B cell (primary cell): ENCODE measurements around the gene CMTM5. TPM values are rescaled to one million over a fixed set of nuclear protein-coding genes. Genes with fewer than 3 reads are reported as not detected.
"Not testable (repeated sequence)": the region's sequence is repeated elsewhere in the genome, so short reads cannot be mapped to it uniquely, and the experiment has no call there.

Source experiments
- ATAC-seq: fragments of 200-7000 bp; cut with Tn5 transposase; one replicate; pipeline ENCODE4 v1.10.0; 2021; ENCODE audit warnings: low read depth, mild to moderate bottlenecking, moderate number of reproducible peaks, moderate library complexity
- CTCF ChIA-PET: fragments of 350-600 bp; sonication (Branson Sonifier 250); formaldehyde crosslinking; loops from one replicate; lab custom pipeline; 2021; ENCODE audit warnings: antibody characterized with exemption, inconsistent platforms; lab: Charles Lee
- POLR2A ChIA-PET: fragments of 350-600 bp; sonication (Branson Sonifier 250); formaldehyde crosslinking; loops from one replicate; lab custom pipeline; 2021; ENCODE audit warnings: antibody characterized with exemption; lab: Charles Lee
- DNase-seq: peaks from one replicate; pipeline ENCODE4 v3.0.0; 2013
- H2AFZ ChIP-seq: 2 replicates; pipeline ENCODE4 v1.6.1; 2012; ENCODE audit warnings: mild to moderate bottlenecking, low read depth, low read length; ENCODE audit not compliant: insufficient read depth, poor library complexity, severe bottlenecking
- H3K27ac ChIP-seq, 2 donors: 1 replicate in 1 of 2; 2 replicates in 1 of 2; pipeline ENCODE4 v1.5.1; 2012 to 2013; ENCODE audit warnings: low read length in 2 of 2, mild to moderate bottlenecking in 2 of 2, moderate library complexity in 1 of 2
- H3K27me3 ChIP-seq, 4 experiments: fragments of 200-600 bp in 1 of 4; sonication (generic) in 1 of 4; replicated peaks in 1 of 4; 1 replicate in 2 of 4; 2 replicates in 2 of 4; pipeline versions ENCODE4 v1.6.1 to v1.7.0; 2013 to 2016; ENCODE audit warnings: low read length in 3 of 4, mild to moderate bottlenecking in 2 of 4, mixed read lengths in 1 of 4, moderate library complexity in 1 of 4; ENCODE audit not compliant: insufficient read depth in 4 of 4, control insufficient read depth in 3 of 4; ENCODE audit errors: control extremely low read depth in 1 of 4
- H3K36me3 ChIP-seq, 2 experiments: replicated peaks in 1 of 2; 1 replicate in 1 of 2; 2 replicates in 1 of 2; pipeline versions ENCODE4 v1.6.1 to v1.7.1; 2013; ENCODE audit warnings: low read length in 1 of 2; ENCODE audit not compliant: insufficient read depth in 2 of 2, control insufficient read depth in 1 of 2; ENCODE audit errors: control extremely low read depth in 1 of 2, extremely low read depth in 1 of 2
- H3K4me1 ChIP-seq, 2 donors: fragments of 200-600 bp in 1 of 2; sonication (generic) in 1 of 2; 1 replicate in 1 of 2; 2 replicates in 1 of 2; pipeline versions ENCODE4 v1.5.1 to v1.6.1; 2013 to 2017; ENCODE audit warnings: low read length in 2 of 2; ENCODE audit not compliant: control insufficient read depth in 2 of 2, insufficient read depth in 2 of 2
- H3K4me2 ChIP-seq: replicated peaks from 2 replicates; pipeline ENCODE3; 2012; ENCODE audit warnings: mild to moderate bottlenecking, low read depth, low read length; ENCODE audit not compliant: poor library complexity, severe bottlenecking
- H3K4me3 ChIP-seq, 5 experiments: fragments of 200-600 bp in 1 of 5; sonication (generic) in 1 of 5; 1 replicate in 3 of 5; 2 replicates in 2 of 5; pipeline versions ENCODE4 v1.5.1 to v1.7.0; 2011 to 2016; ENCODE audit warnings: low read length in 4 of 5, mild to moderate bottlenecking in 4 of 5, low read depth in 2 of 5, control low read depth in 1 of 5, moderate library complexity in 1 of 5; ENCODE audit not compliant: insufficient read depth in 1 of 5; ENCODE audit errors: control extremely low read depth in 1 of 5, extremely low read depth in 1 of 5
- H3K79me2 ChIP-seq: fragments of 200-600 bp; sonication (generic); one replicate; pipeline ENCODE4 v1.6.0; 2016; ENCODE audit warnings: low read length; ENCODE audit not compliant: control insufficient read depth, insufficient read depth
- H3K9ac ChIP-seq: fragments of 200-600 bp; sonication (generic); 2 replicates; pipeline ENCODE4 v1.6.1; 2017; ENCODE audit warnings: mild to moderate bottlenecking, low read length, moderate library complexity
- H3K9me3 ChIP-seq, 3 donors: one replicate each; pipeline versions ENCODE4 v1.6.1 to v1.7.1; 2013; ENCODE audit warnings: low read length in 2 of 3; ENCODE audit not compliant: control insufficient read depth in 2 of 3, insufficient read depth in 1 of 3; ENCODE audit errors: control extremely low read depth in 1 of 3
- H4K20me1 ChIP-seq: 2 replicates; pipeline ENCODE4 v1.6.0; 2012; ENCODE audit warnings: mild to moderate bottlenecking, low read length; ENCODE audit not compliant: insufficient read depth, control insufficient read depth, poor library complexity, severe bottlenecking
- H3K27ac Mint-ChIP-seq: one replicate; pipeline ENCODE4 v1.8.0; 2021; ENCODE audit warnings: mixed read lengths
- H3K27me3 Mint-ChIP-seq: one replicate; pipeline ENCODE4 v1.8.0; 2021; ENCODE audit warnings: mixed read lengths
- H3K4me1 Mint-ChIP-seq: one replicate; pipeline ENCODE4 v1.8.0; 2021; ENCODE audit warnings: mixed read lengths
- H3K4me3 Mint-ChIP-seq: one replicate; pipeline ENCODE4 v1.8.0; 2021; ENCODE audit warnings: mixed read lengths
- H3K9me3 Mint-ChIP-seq: one replicate; pipeline ENCODE4 v1.8.0; 2022; ENCODE audit warnings: mixed read lengths; ENCODE audit not compliant: insufficient read depth
- EZH2 ChIP-seq: IDR thresholded peaks from 2 replicates; pipeline ENCODE4 v1.6.1; 2012; ENCODE audit warnings: borderline replicate concordance, low read depth, mild to moderate bottlenecking, moderate library complexity, low read length; ENCODE audit not compliant: insufficient read depth, poor library complexity, severe bottlenecking
- WGBS: methylation state at CpG from one replicate; pipeline ENCODE4 v1.1.5; 2013; ENCODE audit warnings: missing lambda C conversion rate; ENCODE audit not compliant: insufficient coverage; 5-methylcytosine and 5-hydroxymethylcytosine counted together
- intact Hi-C: fragments of 100-400 bp; cut with micrococcal nuclease; formaldehyde crosslinking; loops from one replicate; pipeline ENCODE4 v1.10.0; 2022
- polyA plus RNA-seq: library from polyadenylated mRNA; depleted of rRNA; stranded (reverse); fragments of >200 nt; gene quantifications from 2 replicates; pipeline ENCODE4 v1.2.3, GENCODE V29; 2012
- total RNA-seq, 2 donors: library from RNA; stranded (reverse); fragments of 120-200 nt in 1 of 2; gene quantifications; 1 replicate in 1 of 2; 2 replicates in 1 of 2; pipeline versions ENCODE4 v1.2.3 to v1.2.4, GENCODE V29; 2013 to 2022
- TF ChIP-seq, protein P1 (sequence below): fragments of 200-600 bp; IDR thresholded peaks from one replicate; pipeline ENCODE4 v1.8.0; 2022; ENCODE audit warnings: antibody characterized with exemption, mild to moderate bottlenecking

CMTM5 gene
- total and polyA plus RNA-seq, 2 donors (not counting 1 experiment from before 2014, with no cell fraction given), result 0.18 TPM; not detected in 1

GRCh38 chr14:23388996-23389395, 12.2 kb downstream of the CMTM5 start:
- no peak overlapping the region for H3K4me2 ChIP-seq
- H3K36me3 ChIP-seq, result no peaks in the 10 kb centered on the region
- H3K4me1 ChIP-seq, result no peaks in the 10 kb centered on the region
- no peak overlapping the region for H3K4me3 ChIP-seq
- H4K20me1 ChIP-seq, result no peaks in the 10 kb centered on the region
- POLR2A ChIA-PET, result no interaction called here
- no peak overlapping the region for H3K27ac ChIP-seq
- H3K9me3 ChIP-seq, result no peaks in the 10 kb centered on the region
- no peak for ATAC-seq
- CTCF ChIA-PET, result interaction anchor here (2.6 kb wide), 1 partner anchor 9 kb away, joined by 13 read pairs; no protein-coding TSS in a partner anchor
- H3K4me3 Mint-ChIP-seq, result no peak overlapping the region
- no peak for TF ChIP-seq EZH2
- TF ChIP-seq, protein P1, sequence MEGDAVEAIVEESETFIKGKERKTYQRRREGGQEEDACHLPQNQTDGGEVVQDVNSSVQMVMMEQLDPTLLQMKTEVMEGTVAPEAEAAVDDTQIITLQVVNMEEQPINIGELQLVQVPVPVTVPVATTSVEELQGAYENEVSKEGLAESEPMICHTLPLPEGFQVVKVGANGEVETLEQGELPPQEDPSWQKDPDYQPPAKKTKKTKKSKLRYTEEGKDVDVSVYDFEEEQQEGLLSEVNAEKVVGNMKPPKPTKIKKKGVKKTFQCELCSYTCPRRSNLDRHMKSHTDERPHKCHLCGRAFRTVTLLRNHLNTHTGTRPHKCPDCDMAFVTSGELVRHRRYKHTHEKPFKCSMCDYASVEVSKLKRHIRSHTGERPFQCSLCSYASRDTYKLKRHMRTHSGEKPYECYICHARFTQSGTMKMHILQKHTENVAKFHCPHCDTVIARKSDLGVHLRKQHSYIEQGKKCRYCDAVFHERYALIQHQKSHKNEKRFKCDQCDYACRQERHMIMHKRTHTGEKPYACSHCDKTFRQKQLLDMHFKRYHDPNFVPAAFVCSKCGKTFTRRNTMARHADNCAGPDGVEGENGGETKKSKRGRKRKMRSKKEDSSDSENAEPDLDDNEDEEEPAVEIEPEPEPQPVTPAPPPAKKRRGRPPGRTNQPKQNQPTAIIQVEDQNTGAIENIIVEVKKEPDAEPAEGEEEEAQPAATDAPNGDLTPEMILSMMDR, result no peak
- peaks cover 32% of the 10 kb centered on the region for H3K27me3 Mint-ChIP-seq
- H2AFZ ChIP-seq, result no peak overlapping the region
- no peak for DNase-seq
- H3K9me3 Mint-ChIP-seq, result no peaks in the 10 kb centered on the region
- H3K27ac Mint-ChIP-seq, result no peak overlapping the region
- no peak overlapping the region for H3K9ac ChIP-seq
- intact Hi-C loops, result no loop called here
- 100% methylated on average over 2 of the region's 8 CpGs for WGBS
- no peaks in the 10 kb centered on the region for H3K4me1 Mint-ChIP-seq
- peaks cover 0 to 12% (median 0%) of the 10 kb centered on the region in 4 experiments for H3K27me3 ChIP-seq
- no peaks in the 10 kb centered on the region for H3K79me2 ChIP-seq

DNA sequence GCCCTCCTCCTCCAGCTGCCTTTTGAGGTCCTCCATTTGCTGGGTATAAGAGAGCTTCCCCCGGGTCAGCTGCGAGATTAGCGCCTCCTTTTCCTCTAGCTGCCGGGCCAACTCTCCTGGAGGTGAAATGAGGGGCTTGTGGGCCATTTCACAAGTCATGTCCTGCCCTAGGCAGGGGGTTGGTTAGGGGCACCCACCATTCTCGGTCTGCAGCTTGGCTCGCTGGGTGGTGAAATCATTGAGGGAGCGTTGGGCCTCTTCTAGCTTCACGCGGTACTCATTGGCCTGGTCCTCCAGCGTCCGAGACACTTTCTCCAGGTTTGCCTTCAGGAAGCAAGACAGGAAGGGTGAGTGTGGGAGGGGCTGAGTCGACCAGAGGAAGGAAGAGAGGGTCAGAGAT, 12.6 kb downstream of the CMTM5 start:
- ChIA-PET CTCF (interaction anchor here (2.6 kb wide), 1 partner anchor 10 kb away, joined by 13 read pairs; no protein-coding TSS in a partner anchor), POLR2A (no interaction called here)
- H3K9me3 Mint-ChIP-seq, result no peaks in the 10 kb centered on the region
- H3K9ac ChIP-seq, result no peak overlapping the region
- WGBS, result 77% methylated on average over 12 of the region's 12 CpGs
- H3K27me3 Mint-ChIP-seq, result peaks cover 36% of the 10 kb centered on the region
- H2AFZ ChIP-seq, result no peak overlapping the region
- no peaks in the 10 kb centered on the region for H3K36me3 ChIP-seq
- no peak overlapping the region for H3K27ac ChIP-seq
- H3K4me1 Mint-ChIP-seq, result no peaks in the 10 kb centered on the region
- intact Hi-C loops, result no loop called here
- H3K4me2 ChIP-seq, result no peak overlapping the region
- H3K27me3 ChIP-seq, result peaks cover 0 to 12% (median 0%) of the 10 kb centered on the region in 4 experiments
- ATAC-seq (no peak), DNase-seq (no peak)
- H4K20me1 ChIP-seq, result no peaks in the 10 kb centered on the region
- H3K4me1 ChIP-seq, result no peaks in the 10 kb centered on the region
- no peak overlapping the region for H3K4me3 ChIP-seq
- H3K4me3 Mint-ChIP-seq, result no peak overlapping the region
- no peak for TF ChIP-seq EZH2
- TF ChIP-seq, protein P1, result no peak
- no peaks in the 10 kb centered on the region for H3K79me2 ChIP-seq
- H3K27ac Mint-ChIP-seq, result peak overlapping the region; percentile 29
- H3K9me3 ChIP-seq, result no peaks in the 10 kb centered on the region

DNA sequence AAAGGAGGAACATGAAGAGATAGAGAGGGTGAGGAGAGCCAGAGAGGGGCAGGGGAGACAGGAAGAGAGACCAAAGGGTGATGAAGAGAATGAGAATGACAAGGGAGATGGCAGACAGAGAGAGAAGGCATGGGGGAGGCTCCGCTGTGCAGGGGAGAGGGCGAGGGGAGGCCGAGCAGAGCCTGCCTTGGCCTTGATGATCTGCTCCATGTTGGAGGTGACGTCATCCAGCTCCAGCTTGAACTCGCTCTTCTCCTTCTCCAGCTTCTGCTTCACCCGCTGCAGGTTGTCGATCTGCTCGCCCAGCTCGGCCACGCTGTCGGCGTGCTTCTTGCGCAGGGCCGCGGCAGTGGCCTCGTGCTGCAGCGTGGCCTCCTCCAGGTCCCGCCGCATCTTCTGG, 13.0 kb downstream of the CMTM5 start:
- intact Hi-C loops, H3K27ac ChIP-seq, H3K4me2 ChIP-seq, H3K9me3 ChIP-seq, H3K4me1 ChIP-seq, H3K9me3 Mint-ChIP-seq, H3K4me3 Mint-ChIP-seq, H4K20me1 ChIP-seq, H2AFZ ChIP-seq, DNase-seq, ATAC-seq, H3K4me1 Mint-ChIP-seq, POLR2A ChIA-PET, H3K4me3 ChIP-seq, H3K79me2 ChIP-seq, H3K27ac Mint-ChIP-seq, H3K36me3 ChIP-seq, H3K9ac ChIP-seq: not testable (repeated sequence)
- peaks cover 0 to 12% (median 0%) of the 10 kb centered on the region in 4 experiments for H3K27me3 ChIP-seq
- no CpG with 5 or more reads among the region's 19 CpGs for WGBS
- CTCF ChIA-PET, result interaction anchor here (2.6 kb wide), 1 partner anchor 10 kb away, joined by 13 read pairs; no protein-coding TSS in a partner anchor
- H3K27me3 Mint-ChIP-seq, result peaks cover 38% of the 10 kb centered on the region
